Left renal cortex interstitium (tissue), 4 donors: ENCODE measurements around the gene ASF1A. TPM values are rescaled to one million over a fixed set of nuclear protein-coding genes. Genes with fewer than 3 reads are reported as not detected.
A peak's percentile ranks its signal among the peaks of the same experiment; 100 is the strongest.

Source experiments
- DNase-seq, 4 donors: peaks; one replicate each; pipeline ENCODE4 v3.0.0-alpha.2; 2013; ENCODE audit warnings: low read depth in 4 of 4, low spot score in 2 of 4, missing footprints in 1 of 4
- polyA plus RNA-seq, 4 donors: library from polyadenylated mRNA; unstranded; fragments of 120-200 nt; gene quantifications; one replicate each; pipeline ENCODE4 v1.2.1, GENCODE V29; 2013; ENCODE audit not compliant: insufficient read length in 4 of 4

ASF1A gene
- polyA plus RNA-seq, 4 donors: 30.5 to 44.7 (median 37.5) TPM

DNA sequence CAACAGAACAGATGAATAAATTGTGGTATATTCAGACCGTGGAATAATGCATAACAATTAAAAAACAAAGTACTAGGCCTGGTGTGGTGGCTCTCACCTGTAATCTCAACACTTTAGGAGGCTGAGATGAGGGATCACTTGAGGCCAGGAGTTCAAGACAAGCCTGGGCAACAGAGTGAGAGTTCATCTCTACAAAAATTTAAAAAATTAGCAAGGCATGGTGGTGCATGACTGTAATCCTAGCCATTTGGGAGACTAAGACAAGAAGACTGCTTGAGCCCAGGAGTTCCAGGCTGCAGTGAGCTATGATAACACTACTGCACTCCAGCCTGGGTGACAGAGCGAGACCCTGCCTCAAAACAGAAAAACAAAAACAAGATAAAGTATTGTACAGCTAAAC is 16.1 kb upstream of the ASF1A start:
- no peak for DNase-seq

DNA sequence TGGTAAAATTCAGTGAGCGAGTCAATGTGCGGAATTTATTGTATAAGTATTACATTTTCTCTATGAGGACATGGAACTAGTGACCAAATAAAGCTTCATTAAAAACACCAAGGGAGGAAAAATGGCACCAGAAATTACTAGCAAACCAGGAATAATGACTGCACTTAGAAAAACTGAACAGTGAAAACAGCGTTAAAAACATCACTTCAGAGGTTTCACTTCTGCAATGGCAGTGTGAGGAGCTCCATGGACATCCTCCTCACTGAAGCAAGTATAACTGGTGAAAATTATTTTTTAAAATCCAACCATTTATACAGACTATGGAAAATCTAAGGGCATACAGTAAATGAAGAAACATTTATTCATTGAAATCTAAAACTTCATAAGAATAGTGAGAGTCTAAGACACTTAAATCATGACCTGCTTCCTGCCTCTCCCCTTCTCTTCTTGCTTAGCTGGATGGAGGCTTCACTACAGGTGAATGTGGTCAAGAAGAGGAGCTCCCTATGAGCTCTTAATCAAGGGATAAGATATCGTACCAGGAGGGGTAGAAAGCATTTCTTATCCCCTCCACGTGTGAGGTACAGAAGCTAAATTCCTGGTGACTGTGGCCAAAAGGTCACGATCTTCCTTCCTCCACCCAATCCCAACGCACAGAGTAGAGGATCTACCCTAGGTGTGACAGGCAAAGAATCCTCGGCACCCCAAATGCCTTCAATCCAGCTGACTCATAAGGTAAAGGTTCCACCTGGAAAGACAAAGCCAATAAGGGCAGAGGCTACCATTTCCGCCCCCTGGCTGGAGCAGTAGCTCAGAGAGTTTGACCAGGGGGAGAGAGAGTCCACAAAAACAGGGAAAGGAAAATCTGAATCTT is 12.3 kb upstream of the ASF1A start:
- no peak for DNase-seq

DNA sequence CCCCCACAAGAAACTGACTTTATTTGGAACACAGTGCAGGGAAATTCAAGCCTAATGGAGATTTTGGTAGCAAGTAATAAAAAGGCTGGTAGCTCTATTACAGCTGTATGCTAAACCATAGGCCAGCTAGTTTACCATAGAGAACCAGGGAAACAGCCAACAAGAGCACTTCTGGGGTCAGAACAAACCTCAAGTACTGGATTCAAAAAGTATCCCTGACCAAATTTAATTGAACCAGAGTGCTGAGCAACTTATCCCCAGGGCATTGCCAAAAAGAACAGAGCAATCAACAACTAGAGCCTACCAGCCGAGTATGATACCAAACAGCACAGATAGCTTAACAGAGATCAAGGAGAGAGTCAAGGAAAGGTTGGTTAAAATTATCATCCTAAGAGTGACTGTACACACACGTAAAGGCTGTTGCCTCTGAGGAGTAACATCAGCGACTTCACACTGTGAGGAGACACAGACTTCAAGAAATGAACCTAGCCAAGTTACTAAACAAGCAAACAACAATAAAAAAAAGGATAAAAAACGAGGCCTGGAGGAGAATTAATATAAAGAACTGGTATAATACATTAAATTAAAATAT is 11.5 kb upstream of the ASF1A start:
- DNase-seq: no peak

DNA sequence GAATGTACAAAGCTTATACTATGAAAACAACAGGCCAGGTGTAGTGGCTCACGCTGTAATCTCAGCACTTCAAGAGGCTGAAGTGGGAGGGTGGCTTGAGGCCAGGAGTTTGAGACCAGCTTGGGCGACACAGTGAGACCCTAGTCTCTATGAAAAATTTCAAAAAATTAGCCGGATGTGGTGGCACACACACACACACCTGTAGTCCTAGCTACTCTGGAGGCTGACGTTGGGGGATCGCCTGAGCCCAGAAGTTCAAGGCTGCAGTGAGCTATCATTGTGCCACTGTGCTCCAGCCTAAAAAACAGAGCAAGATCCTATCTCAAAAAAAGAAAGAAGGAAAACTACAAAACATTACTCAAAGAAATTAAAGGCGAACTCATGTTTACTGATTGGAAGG is 7.3 kb upstream of the ASF1A start:
- DNase-seq: no peak

DNA sequence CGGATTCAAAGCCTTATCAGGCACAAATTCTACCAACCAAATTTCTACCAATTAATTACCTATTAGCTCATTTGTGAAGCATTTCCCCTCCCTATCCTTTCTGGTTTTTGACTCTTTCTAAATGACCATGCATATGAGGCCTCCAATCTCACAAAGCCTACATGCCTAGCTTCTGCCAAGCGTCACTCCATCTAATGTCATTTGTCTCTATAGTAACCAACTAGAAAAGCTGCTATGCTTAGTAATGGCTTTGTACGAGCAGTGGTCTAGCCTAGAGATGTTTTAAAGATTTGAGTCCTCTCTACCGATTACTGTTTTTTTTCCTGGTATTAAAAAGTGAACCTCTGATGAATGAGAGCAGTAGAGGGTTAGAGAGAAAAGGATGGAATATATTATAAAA is 4.8 kb upstream of the ASF1A start:
- DNase-seq: no peak

DNA sequence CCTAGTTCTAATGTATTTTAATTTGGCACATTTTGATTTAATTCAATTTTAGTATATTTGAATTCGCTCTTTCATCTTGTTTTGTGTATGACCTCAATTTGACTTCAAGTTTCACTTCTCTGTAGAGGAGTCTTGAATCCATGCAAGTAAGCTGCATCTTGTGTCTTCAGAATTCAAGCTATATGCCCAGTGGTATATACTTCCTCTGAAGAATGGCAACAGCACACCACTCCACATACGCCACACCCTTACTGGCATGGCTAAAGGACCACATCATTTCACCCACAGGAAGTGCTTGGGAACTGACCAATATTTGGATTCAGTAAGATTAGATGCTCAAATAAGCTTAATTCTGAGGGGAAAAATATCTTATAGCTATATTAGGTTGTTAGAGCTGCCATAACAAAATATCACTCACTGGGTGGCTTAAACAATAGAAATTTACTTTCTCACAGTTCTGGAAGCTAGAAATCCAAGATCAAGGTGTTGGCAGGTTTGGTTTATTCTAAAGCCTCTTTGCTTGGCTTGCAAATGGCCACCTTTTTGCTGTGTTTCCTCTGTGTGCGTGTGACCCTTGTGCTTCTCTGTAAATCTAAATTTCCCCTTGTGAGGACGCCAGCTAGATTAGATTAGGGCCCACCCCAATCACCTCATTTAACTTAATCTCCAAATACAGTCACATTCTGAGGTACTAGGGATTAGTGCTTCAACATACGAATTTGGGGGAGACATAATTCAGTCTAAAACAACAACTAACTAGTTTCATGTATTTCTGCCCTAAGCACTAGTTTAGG is 2.8 kb upstream of the ASF1A start:
- DNase-seq: no peak

DNA sequence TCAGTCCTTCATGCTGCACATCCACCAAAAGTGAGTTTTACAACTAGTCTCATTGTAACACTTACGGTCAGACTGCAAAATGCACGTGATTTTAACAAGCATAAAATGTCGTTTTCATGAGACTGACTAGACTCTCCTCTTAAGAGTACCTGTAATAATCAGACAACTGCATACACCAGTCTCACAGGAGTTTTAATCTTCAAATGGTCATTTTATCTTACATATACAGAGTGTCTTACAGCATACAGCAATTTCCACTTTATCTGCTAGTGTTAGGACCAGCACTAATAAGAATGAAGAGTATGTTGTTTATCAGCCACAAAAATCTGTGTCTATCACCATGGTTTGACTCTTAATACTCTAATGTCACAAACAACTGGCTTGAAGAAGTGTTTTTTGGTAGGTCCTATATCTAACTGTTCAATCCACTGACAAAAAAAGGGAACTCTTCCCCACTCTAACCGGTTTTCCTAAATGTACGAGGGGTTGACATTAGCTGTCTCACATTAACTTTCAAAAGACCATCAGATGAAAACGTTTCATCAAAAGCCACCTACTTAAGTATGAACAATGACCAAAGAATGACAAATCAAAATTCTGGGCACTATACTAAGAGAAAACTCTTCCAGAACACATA is 1.5 kb upstream of the ASF1A start:
- DNase-seq: peak in 1 of 4 donors; percentile 29

DNA sequence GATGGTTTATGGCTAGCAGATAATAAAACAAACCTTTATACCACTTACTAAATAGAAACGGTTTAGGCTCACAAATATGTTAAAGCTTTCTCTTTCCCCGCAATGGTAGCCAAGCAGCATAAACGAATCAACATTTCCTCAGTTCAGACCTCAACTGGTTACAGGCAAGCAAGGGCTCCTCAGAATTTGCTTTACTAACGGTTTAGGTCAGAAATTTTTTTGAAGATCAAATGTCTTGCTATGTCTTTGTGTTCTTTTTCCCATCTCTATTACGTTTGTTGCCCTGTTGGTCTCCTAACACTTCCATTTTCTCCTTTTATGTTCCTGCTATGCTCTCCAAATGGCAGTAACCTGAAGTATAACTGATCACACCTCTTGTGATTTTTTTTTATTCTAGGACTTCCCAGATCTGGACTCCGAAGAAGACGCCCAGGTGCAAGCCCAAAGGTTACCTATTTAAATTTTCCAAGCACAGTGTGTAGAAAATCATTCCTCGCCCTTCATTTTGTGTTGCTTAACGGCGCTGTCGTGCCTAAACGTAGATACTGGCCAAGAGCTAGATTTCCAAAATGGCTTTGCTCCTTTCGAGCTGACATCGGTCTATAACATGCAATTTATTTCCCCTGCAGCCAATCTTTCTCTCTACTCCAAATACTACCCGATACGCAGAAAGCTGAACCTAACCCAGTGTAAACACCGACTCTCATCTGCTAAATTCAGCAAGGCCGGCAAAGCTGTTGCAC is 717 bp upstream of the ASF1A start:
- DNase-seq: peak in 3 of 4 donors; percentile 54 to 98 (median 73)

DNA sequence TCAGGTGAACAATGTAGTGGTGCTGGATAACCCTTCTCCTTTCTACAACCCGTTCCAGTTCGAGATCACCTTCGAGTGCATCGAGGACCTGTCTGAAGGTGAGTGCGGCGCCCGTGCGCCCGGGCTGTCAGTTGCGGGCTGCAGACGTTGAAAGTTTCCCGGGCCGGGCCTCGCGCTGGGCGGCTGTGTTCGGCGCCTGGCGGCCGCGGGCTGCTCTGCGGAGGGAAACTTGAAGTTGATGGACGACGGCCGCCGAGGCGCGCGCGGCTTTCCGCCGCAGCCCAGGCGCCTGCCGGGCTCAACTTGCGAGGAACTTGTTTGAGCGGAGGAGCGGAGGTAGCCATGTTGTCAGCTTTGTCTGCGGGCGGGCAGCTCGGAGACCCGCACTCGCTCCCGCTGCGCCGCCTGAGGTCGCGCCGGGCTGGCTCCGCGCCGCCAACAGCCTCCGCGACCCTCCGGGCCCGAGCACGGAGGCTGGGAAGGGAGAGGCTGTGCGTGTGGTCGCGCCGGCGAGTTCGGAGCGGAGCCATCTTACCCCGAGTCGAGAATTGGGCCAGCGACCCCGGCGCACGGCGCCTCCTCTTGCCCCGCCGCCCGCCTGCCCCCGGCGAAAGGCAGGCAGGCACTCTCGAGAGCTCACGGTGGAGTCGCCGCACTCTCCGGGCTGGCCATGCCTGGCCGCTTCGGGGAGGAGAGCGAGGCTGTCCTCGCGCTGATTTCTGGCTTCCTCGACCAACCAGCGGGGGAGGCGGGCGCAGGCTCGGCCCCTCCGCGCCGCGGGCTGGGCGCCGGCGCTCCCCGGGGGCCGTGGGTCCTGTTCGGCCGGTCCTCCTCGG is 691 bp downstream of the ASF1A start:
- DNase-seq: peak in 3 of 4 donors; percentile 62 to 78 (median 63)

DNA sequence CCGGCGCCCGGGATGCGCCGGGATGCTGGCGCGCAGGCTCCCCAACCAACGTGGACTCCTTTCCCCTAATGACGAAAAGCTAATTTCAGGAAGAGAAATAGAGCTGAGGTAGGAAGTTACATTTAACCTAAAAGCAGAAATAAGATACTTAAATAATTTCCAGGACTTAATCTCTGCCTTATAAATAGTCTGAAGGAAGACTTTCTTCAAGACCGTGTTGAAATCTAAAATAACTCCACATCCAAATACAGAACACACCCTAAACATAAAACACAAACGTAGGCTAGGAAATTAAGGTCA is 1.3 kb downstream of the ASF1A start:
- DNase-seq: peak in 1 of 4 donors; percentile 34

DNA sequence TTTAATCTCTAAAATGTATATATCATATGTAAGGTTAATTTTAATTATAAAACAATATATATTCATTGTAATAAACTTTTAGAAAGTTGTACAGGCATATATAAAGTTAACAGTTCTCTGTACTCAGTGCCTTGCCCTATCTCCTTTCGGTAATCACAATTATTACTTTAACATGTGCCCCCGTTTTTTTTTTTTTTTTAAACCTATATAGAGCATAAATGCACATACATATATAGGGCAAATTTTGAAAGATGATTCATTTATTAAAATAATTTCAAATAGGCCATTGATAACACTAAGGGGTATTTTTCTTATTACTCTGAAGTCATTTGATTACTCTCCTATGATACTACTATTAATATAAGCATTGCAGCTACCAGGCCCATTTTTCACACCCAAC is 1.9 kb downstream of the ASF1A start:
- no peak for DNase-seq

DNA sequence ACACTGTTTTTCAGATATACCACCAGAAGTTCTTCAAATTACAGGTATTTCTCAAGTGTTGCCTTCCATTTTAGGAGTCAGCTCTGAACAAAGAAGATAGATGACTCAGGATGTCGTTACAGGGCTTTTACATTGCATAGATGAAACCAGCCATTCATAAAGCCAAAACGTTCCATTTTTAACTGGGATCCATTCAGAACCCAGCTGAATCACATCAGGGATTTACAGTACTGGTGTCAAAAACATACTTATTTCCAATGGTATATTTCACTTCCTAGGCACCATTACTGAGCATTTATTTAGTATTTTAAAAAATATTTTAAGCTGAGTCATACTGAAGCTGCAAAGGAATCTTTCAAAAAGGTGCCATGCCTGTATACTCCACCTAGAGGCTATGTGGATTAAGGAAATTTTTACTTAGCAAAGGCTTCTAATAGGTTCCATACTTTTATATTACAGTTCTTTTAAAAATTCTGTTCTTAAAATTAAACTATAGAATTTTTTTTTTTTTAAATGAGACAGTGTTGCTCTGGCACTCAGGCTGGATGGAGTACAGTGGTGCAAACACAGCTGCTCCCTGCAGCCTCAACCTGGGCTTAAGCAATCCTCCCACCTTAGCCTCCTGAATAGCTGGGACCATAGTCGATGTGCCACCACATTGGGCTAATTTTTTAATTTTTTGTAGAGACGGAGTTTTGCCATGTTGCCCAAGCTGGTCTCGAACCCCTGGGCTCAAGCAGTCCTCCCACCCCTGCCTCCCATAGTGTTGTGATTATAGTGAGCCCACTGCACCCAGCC is 2.6 kb downstream of the ASF1A start:
- DNase-seq: no peak

DNA sequence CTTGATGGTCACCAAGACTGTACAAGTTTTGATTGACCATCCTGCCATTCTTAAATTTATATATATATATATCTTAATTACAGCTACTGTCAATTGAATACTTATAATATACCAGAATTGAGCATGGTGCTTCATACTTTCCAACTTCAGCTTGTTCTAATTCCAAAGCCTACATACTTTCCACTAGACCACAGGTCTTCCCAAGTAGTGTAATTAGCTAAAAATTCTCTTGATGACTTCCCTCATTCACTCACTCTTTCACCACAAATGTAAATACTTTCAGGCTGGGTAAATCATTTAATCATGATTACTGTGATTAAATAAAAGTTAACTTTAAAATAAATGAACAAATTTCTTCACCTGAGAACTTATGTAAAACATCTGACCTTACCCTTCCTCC is 3.4 kb downstream of the ASF1A start:
- DNase-seq: no peak

DNA sequence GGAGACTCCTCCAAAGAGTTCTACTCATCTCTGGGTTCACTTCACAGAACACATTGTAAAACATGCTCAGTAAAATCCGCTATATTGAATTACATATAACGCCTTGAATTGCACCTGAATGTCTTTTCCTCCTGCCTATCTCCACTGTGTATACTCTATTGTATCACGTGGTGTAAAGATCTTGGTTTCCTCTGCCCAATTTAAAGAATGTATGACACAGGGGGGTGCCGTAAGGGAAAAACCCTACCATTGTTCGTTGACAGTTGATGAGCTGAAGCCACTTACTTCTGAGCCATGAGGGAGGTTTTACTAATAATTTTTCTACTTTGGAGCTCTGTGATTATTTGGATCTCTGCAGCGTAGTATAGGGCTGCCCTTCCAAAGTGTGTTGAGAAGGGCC is 6.0 kb downstream of the ASF1A start:
- DNase-seq: no peak

DNA sequence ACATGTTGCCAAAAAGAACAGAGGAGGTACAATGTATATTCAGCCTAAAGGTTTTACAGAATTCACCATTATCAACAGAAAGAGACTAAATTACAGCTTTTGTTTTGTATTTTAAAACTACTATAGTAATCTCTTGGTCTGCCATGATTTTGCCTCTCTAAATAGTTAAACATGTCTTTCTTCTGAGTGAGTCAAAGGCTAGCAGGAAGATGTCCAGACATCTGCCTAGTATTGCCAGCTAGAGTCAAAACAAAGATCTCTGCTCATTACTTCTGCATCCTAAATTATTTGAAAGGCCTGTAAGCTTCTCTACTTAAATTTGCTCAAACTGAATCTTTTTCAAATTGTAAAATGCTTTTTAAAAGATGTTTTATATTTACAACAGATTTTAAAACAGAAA is 8.8 kb downstream of the ASF1A start:
- DNase-seq: no peak

DNA sequence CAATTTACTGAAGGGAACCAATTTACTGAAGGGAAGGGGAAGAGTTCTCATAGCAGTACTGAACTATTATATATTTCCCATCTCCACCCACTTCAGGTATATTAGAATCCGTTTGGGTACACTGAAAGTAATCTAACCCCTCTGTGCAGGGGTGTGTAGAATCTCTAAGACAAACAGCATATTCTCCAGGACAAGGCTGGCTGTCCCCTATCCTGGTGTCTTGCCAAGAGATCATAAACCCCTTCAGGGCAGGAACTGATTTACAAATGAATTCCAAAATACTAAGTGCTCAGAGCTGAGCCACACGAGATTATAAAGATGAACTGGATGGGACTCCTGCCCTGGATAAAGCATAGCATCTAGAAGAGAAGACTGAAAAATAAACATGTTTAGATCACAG is 9.2 kb downstream of the ASF1A start:
- no peak for DNase-seq

DNA sequence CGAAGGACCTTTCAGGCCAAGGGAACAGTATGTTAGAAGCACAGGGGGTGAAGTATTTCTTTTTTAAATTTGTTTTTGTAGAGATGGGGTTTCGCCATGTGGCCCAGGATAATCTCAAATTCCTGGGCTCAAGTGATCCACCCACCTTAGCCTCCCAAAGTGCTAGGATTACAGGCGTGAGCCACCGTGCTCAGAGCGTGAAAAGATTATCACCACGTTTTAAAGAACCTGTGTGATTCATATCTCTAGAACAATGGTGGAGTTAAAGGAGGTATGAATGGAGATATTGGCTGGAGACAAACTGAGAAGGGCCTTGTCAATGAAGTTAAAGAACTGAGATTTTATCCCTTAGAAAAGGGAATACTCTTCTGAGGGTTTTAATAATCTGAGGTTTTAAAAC is 9.7 kb downstream of the ASF1A start:
- DNase-seq: no peak

DNA sequence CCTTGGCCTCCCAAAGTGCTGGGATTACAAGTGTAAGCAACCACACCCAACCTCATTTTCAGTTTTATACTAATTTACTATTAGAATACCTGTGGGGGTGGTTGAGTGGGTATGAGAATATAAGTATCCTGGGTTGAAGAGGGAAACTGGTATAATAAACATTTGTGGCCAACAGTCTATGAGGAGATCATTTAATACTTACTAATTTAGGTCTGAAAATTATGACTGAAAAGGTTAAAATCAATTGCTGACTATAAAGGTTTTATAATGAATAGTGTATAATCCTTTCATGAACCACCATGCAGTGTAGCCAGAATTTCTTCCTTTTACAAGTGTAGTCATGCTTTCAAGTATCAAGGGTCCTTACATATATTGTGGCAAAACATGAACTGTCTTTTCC is 11.1 kb downstream of the ASF1A start:
- DNase-seq: no peak

DNA sequence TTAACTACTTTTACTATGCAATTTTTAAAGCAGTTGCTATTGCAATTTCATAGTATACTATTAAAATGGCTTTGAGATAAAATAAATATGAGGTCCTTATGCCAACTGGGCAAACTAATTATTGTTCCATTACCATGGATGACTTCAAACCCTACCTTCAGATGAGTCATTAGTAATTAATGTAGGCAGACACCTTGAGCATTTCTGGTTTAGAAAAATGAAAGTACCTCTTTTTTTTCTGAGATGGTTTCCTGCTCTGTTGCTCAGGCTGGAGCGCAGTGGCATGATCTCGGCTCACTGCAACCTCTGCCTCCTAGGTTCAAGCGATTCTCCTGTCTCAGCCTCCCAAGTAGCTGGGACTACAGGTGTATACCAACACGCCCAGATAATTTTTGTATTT is 11.9 kb downstream of the ASF1A start:
- no peak for DNase-seq
